ENCODE measurements around the gene TUNAR.

DNA sequence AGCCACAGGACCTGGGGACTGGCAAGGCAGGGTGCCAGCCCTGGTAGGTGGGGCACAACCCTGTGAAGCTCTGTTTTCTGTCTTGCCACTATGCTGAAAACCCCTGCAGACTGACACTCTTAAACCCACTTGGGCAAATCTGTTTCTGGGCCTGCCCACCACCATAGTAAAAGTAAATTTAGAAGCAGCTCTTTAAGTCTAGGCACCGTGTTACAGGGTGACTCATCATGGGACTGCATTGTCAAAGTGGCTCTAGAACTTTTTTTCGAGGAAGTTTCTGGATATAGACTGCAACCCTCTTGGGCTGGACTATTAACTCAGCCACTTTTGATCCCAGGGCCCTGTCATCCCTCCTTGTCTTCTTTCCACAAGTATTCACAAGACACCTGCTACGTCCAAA, 7.7 kb downstream of the TUNAR start:
- TF ChIP-seq CTCF (IDR thresholded peaks at IDR 0.05 in 4 of 5, conservative IDR thresholded peaks at IDR 0.05 in 1 of 5) (no peak), POLR2A (IDR thresholded peaks at IDR 0.05) (no peak)

Measured in gastrocnemius medialis (tissue), 4 donors.